HG03378 (cell line): ENCODE results near the gene CPSF4.
"Not testable (repeated sequence)": the region's sequence is repeated elsewhere in the genome, so short reads cannot be mapped to it uniquely, and the experiment has no call there.

Source experiments
- ATAC-seq: cut with Tn5 transposase; IDR thresholded peaks from one replicate; pipeline ENCODE4 v1.9.1; 2021; ENCODE audit warnings: mild to moderate bottlenecking, moderate library complexity; ENCODE audit not compliant: unreplicated experiment

Gene CPSF4

GRCh38 chr7:99485094-99485493 lies 46.4 kb downstream of the CPSF4 start:
- no peak for ATAC-seq

- ATAC-seq, result no peak
These were observed 50.5 kb downstream of the CPSF4 start for GRCh38 chr7:99489235-99489634.

- ATAC-seq, result no peak
These were observed 52.1 kb downstream of the CPSF4 start for GRCh38 chr7:99490878-99491277.

GRCh38 chr7:99493823-99494222 lies 55.1 kb downstream of the CPSF4 start:
- ATAC-seq, result no peak

GRCh38 chr7:99497766-99498545 lies 59.2 kb downstream of the CPSF4 start:
- ATAC-seq, result no peak

- no peak for ATAC-seq
These were observed 59.8 kb downstream of the CPSF4 start for GRCh38 chr7:99498546-99498944.

GRCh38 chr7:99499371-99499720 lies 60.6 kb downstream of the CPSF4 start:
- ATAC-seq, result peak; percentile 14

GRCh38 chr7:99499721-99500636 lies 61.2 kb downstream of the CPSF4 start, which contains the start of gene ZNF394:
Gene ZNF394 (minus strand): TSS chr7:99500281. CDS start chr7:99500093, 188 bp downstream.
- ATAC-seq, result peak; percentile 44

- ATAC-seq, result no peak
These were observed 61.9 kb downstream of the CPSF4 start for GRCh38 chr7:99500637-99501009.

GRCh38 chr7:99501236-99501635 lies 62.5 kb downstream of the CPSF4 start:
- ATAC-seq, result not testable (repeated sequence)

GRCh38 chr7:99504281-99504602 lies 65.5 kb downstream of the CPSF4 start:
- ATAC-seq, result no peak

GRCh38 chr7:99504603-99505323 lies 66.0 kb downstream of the CPSF4 start, which contains the start of gene ZKSCAN5:
Gene ZKSCAN5 (plus strand): TSS chr7:99504662. CDS start chr7:99506045, 1,383 bp downstream.
- ATAC-seq, result peak; percentile 66

- no peak for ATAC-seq
These were observed 66.5 kb downstream of the CPSF4 start for GRCh38 chr7:99505324-99505662.
